BLaER1 treated with 17β-estradiol and CSF1 and Interleukin-3, amounts not matched to agents 10 nM and 100 nM (cell line): Measurements from ENCODE around the gene GRM1.

Source experiments
- H3K27ac ChIP-seq, 11 experiments: shearing (Covaris generic); formaldehyde crosslinking; 2 replicates each; pipeline ENCODE4 v1.8.1; 2022
- H3K27me3 ChIP-seq, 11 experiments: shearing (Covaris generic); formaldehyde crosslinking; 2 replicates each; pipeline ENCODE4 v1.8.1; 2022
- H3K36me3 ChIP-seq, 11 experiments: shearing (Covaris generic); formaldehyde crosslinking; 2 replicates each; pipeline ENCODE4 v1.8.1; 2022
- H3K4me1 ChIP-seq, 10 experiments: shearing (Covaris generic); formaldehyde crosslinking; 2 replicates each; pipeline ENCODE4 v1.8.1; 2022
- H3K4me2 ChIP-seq, 11 experiments: shearing (Covaris generic); formaldehyde crosslinking; 2 replicates each; pipeline ENCODE4 v1.8.1; 2022
- H3K4me3 ChIP-seq, 10 experiments: shearing (Covaris generic); formaldehyde crosslinking; 2 replicates each; pipeline ENCODE4 v1.8.1; 2022
- H3K9ac ChIP-seq, 11 experiments: shearing (Covaris generic); formaldehyde crosslinking; 2 replicates each; pipeline ENCODE4 v1.8.1; 2022
- H3K9me3 ChIP-seq, 11 experiments: shearing (Covaris generic); formaldehyde crosslinking; replicated peaks in 1 of 11; 2 replicates each; pipeline ENCODE4 v1.8.1; 2022
- H4K20me1 ChIP-seq, 11 experiments: shearing (Covaris generic); formaldehyde crosslinking; 2 replicates each; pipeline ENCODE4 v1.8.1; 2022
- Cebpa-rat ChIP-seq, 11 experiments: shearing (Covaris generic); IDR thresholded peaks; 2 replicates each; pipeline ENCODE4 v1.8.1; 2022

GRM1 gene

DNA sequence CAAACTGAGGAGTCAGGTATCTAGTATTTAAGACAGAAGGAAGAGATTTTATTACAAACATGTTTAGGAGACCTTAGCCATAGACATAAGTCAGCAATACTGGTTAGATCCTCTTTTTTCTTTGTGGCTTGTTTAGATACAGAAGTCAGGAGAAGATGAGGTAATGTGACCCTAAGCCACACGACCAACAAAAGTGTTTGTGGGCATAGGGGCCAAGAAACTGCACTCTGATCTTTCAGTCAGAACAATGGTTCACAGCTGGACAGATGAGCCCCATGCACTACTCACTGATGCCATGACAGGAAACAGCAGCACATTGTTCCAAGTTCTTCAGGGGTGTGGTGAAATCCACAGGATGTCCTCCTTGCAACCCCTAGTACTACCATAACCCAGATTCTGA is 276.2 kb downstream of the GRM1 start:
- H3K36me3 ChIP-seq: no peaks in the 10 kb centered on the region
- no peaks in the 10 kb centered on the region for H4K20me1 ChIP-seq
- no peaks in the 10 kb centered on the region for H3K9me3 ChIP-seq
- peak overlapping the region in 2 of 11 experiments; percentile 36 to 51; a peak in 2 of 22 replicates for H3K9ac ChIP-seq
- 0 out of 22 replicates have a peak, but pooled peaks of 3 of the 11 experiments have one; percentile 9 to 39 (median 22) for TF ChIP-seq Cebpa-rat (IDR thresholded peaks at IDR 0.05)
- peaks cover 14 to 53% (median 31%) of the 10 kb centered on the region in 10 experiments; a peak in 19 of 20 replicates for H3K4me1 ChIP-seq
- H3K4me3 ChIP-seq: no peak overlapping the region
- no peaks in the 10 kb centered on the region for H3K27me3 ChIP-seq
- peak overlapping the region; percentile 1 to 73 (median 48); a peak in 16 of 22 replicates for H3K4me2 ChIP-seq
- H3K27ac ChIP-seq: peak overlapping the region in 10 of 11 experiments; percentile 1 to 75 (median 48); a peak in 15 of 22 replicates

DNA sequence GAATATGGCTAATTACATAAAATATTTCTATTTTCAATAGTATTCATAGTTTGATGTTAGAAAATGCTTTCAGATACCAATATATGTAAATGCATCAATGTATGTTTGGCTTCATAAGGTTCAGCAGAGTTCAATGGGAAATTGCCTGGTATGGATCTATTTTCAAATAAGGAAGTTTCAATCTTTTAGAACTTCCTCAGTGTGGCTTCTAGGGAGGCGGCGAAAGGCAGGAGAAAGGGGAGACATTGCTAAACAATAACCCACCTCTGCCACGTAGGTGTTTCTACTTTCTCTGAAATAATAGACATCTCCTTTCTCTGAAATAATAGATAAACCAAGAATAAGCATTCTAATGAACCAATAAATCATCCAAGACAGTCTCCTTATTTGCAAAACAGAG is 277.1 kb downstream of the GRM1 start:
- no peak overlapping the region for H3K9ac ChIP-seq
- H4K20me1 ChIP-seq: no peaks in the 10 kb centered on the region
- no peaks in the 10 kb centered on the region for H3K9me3 ChIP-seq
- no peaks in the 10 kb centered on the region for H3K36me3 ChIP-seq
- no peaks in the 10 kb centered on the region for H3K27me3 ChIP-seq
- no peak for TF ChIP-seq Cebpa-rat (IDR thresholded peaks at IDR 0.05)
- no peak overlapping the region for H3K4me3 ChIP-seq
- H3K4me2 ChIP-seq: peak overlapping the region in 6 of 11 experiments; percentile 48 to 73 (median 58); a peak in 10 of 22 replicates
- peaks cover 14 to 56% (median 31%) of the 10 kb centered on the region in 10 experiments; a peak in 19 of 20 replicates for H3K4me1 ChIP-seq
- H3K27ac ChIP-seq: peak overlapping the region in 8 of 11 experiments; percentile 19 to 75 (median 56); a peak in 13 of 22 replicates

DNA sequence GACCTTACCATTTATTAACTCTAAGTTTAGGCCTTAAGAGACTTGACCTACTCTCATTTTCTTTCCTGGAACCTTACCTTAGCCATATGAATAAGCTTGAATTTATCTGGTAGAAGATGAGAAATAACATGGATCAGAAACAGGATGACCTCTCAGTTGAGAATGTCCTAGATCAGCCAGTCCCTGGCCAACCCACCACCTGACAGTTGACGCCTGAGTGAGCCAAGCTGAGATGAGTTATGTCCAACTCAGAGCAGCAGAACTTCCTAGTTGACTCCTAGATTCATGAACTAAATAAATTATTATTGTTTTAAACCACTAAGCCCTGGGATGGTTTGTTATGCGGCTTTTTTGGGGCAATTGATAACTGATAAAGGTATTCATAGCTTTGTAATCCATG is 281.8 kb downstream of the GRM1 start:
- H3K27me3 ChIP-seq: no peaks in the 10 kb centered on the region
- peaks cover 0 to 20% (median 7%) of the 10 kb centered on the region in 10 experiments; a peak in 12 of 20 replicates for H3K4me1 ChIP-seq
- no peaks in the 10 kb centered on the region for H3K9me3 ChIP-seq
- no peak overlapping the region for H3K4me2 ChIP-seq
- no peaks in the 10 kb centered on the region for H4K20me1 ChIP-seq
- H3K27ac ChIP-seq: no peak overlapping the region
- H3K36me3 ChIP-seq: no peaks in the 10 kb centered on the region
- TF ChIP-seq Cebpa-rat (IDR thresholded peaks at IDR 0.05): no peak
- H3K9ac ChIP-seq: no peak overlapping the region
- no peak overlapping the region for H3K4me3 ChIP-seq

DNA sequence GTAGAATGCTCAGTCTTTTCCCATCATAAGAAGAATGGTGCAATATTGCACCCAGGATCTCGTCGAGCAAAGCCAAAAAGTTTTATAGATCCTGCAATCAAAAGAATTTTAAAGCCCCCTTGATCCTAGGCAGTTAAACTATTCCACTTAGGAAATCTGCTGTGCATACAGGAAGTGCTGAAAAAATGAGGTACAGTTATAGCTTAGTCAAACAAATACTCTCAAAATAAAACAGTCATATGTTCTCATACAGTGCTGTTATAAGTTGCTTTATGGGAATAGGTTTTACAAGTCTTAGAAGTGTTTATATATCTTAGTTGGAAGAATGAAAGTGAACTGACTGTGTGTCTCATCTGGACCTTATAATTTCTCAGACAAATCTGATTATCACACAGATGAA is 282.2 kb downstream of the GRM1 start:
- no peak for TF ChIP-seq Cebpa-rat (IDR thresholded peaks at IDR 0.05)
- Histone ChIP-seq H3K4me1 (peaks cover 0 to 15% (median 2%) of the 10 kb centered on the region in 10 experiments; a peak in 11 of 20 replicates), H3K27ac (no peak overlapping the region), H3K4me3 (no peak overlapping the region), H3K4me2 (peak overlapping the region in 1 of 11 experiments; percentile 29; a peak in 1 of 22 replicates), H3K9me3 (no peaks in the 10 kb centered on the region), H3K9ac (no peak overlapping the region), H4K20me1 (no peaks in the 10 kb centered on the region), H3K27me3 (no peaks in the 10 kb centered on the region), H3K36me3 (no peaks in the 10 kb centered on the region)

DNA sequence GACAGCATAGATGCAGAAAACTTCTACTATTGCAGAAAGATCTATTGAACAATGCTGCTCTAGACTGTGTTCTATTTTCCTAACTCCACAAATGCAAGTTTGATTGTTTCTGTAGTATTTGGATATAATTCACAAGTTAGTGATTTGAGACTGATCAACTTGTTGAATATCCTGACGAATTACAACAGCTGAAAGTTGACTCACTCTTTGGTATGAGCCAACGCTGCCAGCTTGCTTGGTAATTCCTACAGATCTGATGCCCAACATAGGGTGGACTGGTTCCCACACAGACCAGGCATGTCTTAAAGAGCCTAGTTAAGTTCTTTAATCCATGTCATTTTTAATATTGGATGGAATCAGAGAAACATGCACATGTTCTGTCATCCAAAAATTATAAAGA is 283.7 kb downstream of the GRM1 start:
- TF ChIP-seq Cebpa-rat (IDR thresholded peaks at IDR 0.05): no peak

DNA sequence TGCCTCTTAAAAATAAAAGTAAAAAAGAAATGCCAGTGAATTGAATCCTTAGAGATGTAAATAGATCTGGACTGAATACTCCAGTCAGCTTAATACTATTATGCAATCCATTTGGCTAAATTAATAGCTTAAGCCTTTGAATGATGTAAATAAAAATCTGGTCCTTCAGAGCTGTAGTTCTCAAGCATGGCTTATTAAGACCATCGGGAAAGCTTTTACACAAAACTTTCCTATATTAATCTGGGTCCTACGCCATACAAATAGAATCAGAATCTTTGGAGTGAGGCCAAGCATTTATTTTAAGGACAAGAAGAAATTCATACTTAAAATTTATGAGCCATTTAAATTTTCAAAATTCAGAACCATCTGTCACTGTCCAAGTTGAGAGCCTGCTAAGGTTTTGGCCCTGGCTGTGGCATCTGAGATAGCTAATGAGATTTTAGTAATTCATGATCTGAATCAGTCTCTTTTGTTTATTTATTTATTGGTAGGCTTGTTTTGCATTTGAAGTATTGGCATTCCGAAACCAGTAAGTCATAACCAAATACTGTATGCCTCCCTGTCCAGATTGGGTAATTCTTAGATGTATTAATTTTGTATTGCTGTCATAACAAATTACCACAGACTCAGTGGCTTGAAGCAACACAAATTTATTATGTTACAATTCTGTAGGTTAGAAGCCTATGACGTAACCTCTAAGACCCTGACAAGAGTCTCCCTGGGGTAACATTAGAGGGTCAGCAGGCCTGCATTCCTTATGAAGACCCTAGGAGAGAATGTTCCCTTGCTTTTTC is 286.7 kb downstream of the GRM1 start:
- Histone ChIP-seq H3K36me3 (no peaks in the 10 kb centered on the region), H3K9ac (no peak overlapping the region), H3K4me3 (no peak overlapping the region), H3K27ac (no peak overlapping the region), H3K27me3 (no peaks in the 10 kb centered on the region), H3K4me2 (no peak overlapping the region), H3K4me1 (peaks cover 0 to 18% (median 0%) of the 10 kb centered on the region in 10 experiments; a peak in 4 of 20 replicates), H4K20me1 (no peaks in the 10 kb centered on the region), H3K9me3 (no peaks in the 10 kb centered on the region)
- no peak for TF ChIP-seq Cebpa-rat (IDR thresholded peaks at IDR 0.05)

More for the DNA sequence above, 283.7 kb downstream of the GRM1 start:
- H3K9me3 ChIP-seq: no peaks in the 10 kb centered on the region
- no peak overlapping the region for H3K9ac ChIP-seq
- H3K27me3 ChIP-seq: no peaks in the 10 kb centered on the region
- H3K36me3 ChIP-seq: no peaks in the 10 kb centered on the region
- H3K4me1 ChIP-seq: peaks cover 0 to 8% (median 0%) of the 10 kb centered on the region in 10 experiments; a peak in 2 of 20 replicates
- no peaks in the 10 kb centered on the region for H4K20me1 ChIP-seq
- no peak overlapping the region for H3K4me2 ChIP-seq
- H3K27ac ChIP-seq: no peak overlapping the region
- H3K4me3 ChIP-seq: no peak overlapping the region

DNA sequence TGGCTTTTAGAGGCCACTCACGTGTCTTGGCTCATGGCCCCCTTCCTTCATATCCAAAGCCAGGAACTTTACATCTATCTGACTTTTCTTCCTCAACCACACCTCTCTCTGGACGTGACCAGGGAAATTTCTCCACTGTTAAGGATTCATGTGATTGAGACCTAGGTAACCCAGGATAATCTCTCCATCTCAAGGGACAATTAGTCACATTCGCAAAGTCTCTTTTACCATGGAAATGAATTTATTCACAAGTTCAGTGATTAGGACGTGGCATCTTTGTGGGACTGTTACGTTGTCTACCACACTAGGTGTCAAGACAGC is 287.3 kb downstream of the GRM1 start:
- no peaks in the 10 kb centered on the region for H3K9me3 ChIP-seq
- TF ChIP-seq Cebpa-rat (IDR thresholded peaks at IDR 0.05): no peak
- no peak overlapping the region for H3K4me3 ChIP-seq
- H3K36me3 ChIP-seq: no peaks in the 10 kb centered on the region
- H3K9ac ChIP-seq: no peak overlapping the region
- H3K27me3 ChIP-seq: no peaks in the 10 kb centered on the region
- peaks cover 0 to 13% (median 0%) of the 10 kb centered on the region in 10 experiments; a peak in 4 of 20 replicates for H3K4me1 ChIP-seq
- no peak overlapping the region for H3K27ac ChIP-seq
- H4K20me1 ChIP-seq: no peaks in the 10 kb centered on the region
- no peak overlapping the region for H3K4me2 ChIP-seq

DNA sequence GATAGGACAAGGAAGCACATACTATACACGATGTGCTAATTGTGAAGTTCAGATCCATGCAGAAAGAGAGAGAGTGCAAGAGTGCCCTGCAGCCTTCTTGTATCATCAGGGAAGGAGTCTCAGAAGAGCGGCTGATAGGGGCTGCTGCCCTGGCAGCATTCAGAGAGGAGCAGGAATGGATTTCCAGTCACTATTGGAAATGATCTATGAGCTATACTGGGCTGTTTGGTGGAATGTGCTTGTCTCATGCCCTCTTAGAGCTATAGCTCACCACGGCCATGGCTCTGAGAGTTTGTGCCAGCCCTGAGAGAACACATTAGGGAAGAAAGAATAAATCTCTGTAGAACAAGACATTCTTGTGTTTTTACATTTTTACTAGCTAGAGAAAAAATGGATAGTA is 302.2 kb downstream of the GRM1 start:
- no peaks in the 10 kb centered on the region for H3K27me3 ChIP-seq
- H3K4me1 ChIP-seq: peaks cover 0 to 33% (median 0%) of the 10 kb centered on the region in 10 experiments; a peak in 8 of 20 replicates
- H3K4me3 ChIP-seq: no peak overlapping the region
- H3K9ac ChIP-seq: no peak overlapping the region
- peaks cover 0 to 5% (median 0%) of the 10 kb centered on the region in 11 experiments; a peak in 3 of 22 replicates for H3K9me3 ChIP-seq
- no peak for TF ChIP-seq Cebpa-rat (IDR thresholded peaks at IDR 0.05)
- H4K20me1 ChIP-seq: no peaks in the 10 kb centered on the region
- no peak overlapping the region for H3K4me2 ChIP-seq
- no peaks in the 10 kb centered on the region for H3K36me3 ChIP-seq
- H3K27ac ChIP-seq: no peak overlapping the region

DNA sequence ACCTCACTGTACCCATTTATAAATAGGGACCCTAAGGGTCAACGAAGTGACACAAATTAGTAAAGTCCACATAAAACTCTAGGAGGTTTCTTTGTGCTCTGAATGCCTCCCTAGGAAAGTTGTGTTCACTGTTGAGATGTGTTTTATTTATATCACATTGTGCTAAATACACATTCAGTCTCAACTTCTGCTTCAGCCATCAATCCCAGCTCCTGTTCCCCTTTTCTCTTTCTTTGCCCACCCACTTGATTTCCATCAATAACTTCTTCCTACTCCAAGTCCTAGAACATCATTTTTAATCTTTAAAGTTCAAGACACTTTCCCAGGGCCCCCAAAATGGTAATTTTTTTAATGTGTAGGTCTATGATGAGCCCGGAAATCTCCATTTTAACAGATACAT is 306.5 kb downstream of the GRM1 start:
- Histone ChIP-seq H3K4me2 (peak overlapping the region in 4 of 11 experiments; percentile 5 to 75 (median 61); a peak in 7 of 22 replicates), H3K36me3 (no peaks in the 10 kb centered on the region), H3K9ac (no peak overlapping the region), H3K27ac (peak overlapping the region in 3 of 11 experiments; percentile 18 to 57 (median 32); a peak in 5 of 22 replicates), H3K4me3 (no peak overlapping the region), H3K27me3 (no peaks in the 10 kb centered on the region), H3K4me1 (peaks cover 0 to 64% (median 0%) of the 10 kb centered on the region in 10 experiments; a peak in 9 of 20 replicates), H4K20me1 (no peaks in the 10 kb centered on the region), H3K9me3 (peaks cover 0 to 5% (median 0%) of the 10 kb centered on the region in 11 experiments; a peak in 2 of 22 replicates)
- TF ChIP-seq Cebpa-rat (IDR thresholded peaks at IDR 0.05): no peak
